ENCODE measurements around the gene LRG1.

The LRG1 gene

GRCh38 chr19:4539693-4540581 is at the start of gene LRG1:
Gene LRG1, minus strand, starts transcription at chr19:4540036. Its CDS starts 23 bp downstream, at chr19:4540013.
- peak; percentile 49 for DNase-seq (ENCODE audit: extremely low read depth, insufficient read length)
- Histone ChIP-seq H3K36me3 (ENCODE audit: control insufficient read depth, insufficient read depth, low read length) (no peaks in the 10 kb centered on the region), H3K4me3 (replicated peaks; ENCODE audit: low read depth, low read length) (peak within 1 kb of the TSS; percentile 54), H3K27me3 (replicated peaks; ENCODE audit: control insufficient read depth, insufficient read depth, low read length) (no peaks in the 10 kb centered on the region)
- TF ChIP-seq, protein P1, sequence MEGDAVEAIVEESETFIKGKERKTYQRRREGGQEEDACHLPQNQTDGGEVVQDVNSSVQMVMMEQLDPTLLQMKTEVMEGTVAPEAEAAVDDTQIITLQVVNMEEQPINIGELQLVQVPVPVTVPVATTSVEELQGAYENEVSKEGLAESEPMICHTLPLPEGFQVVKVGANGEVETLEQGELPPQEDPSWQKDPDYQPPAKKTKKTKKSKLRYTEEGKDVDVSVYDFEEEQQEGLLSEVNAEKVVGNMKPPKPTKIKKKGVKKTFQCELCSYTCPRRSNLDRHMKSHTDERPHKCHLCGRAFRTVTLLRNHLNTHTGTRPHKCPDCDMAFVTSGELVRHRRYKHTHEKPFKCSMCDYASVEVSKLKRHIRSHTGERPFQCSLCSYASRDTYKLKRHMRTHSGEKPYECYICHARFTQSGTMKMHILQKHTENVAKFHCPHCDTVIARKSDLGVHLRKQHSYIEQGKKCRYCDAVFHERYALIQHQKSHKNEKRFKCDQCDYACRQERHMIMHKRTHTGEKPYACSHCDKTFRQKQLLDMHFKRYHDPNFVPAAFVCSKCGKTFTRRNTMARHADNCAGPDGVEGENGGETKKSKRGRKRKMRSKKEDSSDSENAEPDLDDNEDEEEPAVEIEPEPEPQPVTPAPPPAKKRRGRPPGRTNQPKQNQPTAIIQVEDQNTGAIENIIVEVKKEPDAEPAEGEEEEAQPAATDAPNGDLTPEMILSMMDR (IDR thresholded peaks at IDR 0.05; ENCODE audit: insufficient read depth, low read length, poor library complexity, severe bottlenecking): no peak

GRCh38 chr19:4588291-4588761 is 48.5 kb upstream of the LRG1 start:
- no peak for DNase-seq (ENCODE audit: extremely low read depth, insufficient read length)
- Histone ChIP-seq H3K4me3 (replicated peaks; ENCODE audit: low read depth, low read length) (no peak overlapping the region), H3K36me3 (ENCODE audit: control insufficient read depth, insufficient read depth, low read length) (no peaks in the 10 kb centered on the region), H3K27me3 (replicated peaks; ENCODE audit: control insufficient read depth, insufficient read depth, low read length) (no peaks in the 10 kb centered on the region; the same call in 1 of the 2 replicates)
- TF ChIP-seq, protein P1 (IDR thresholded peaks at IDR 0.05; ENCODE audit: insufficient read depth, low read length, poor library complexity, severe bottlenecking): no peak

GRCh38 chr19:4587527-4587926 is 47.7 kb upstream of the LRG1 start:
- TF ChIP-seq, protein P1 (IDR thresholded peaks at IDR 0.05; ENCODE audit: insufficient read depth, low read length, poor library complexity, severe bottlenecking): no peak
- Histone ChIP-seq H3K4me3 (replicated peaks; ENCODE audit: low read depth, low read length) (no peak overlapping the region), H3K27me3 (replicated peaks; ENCODE audit: control insufficient read depth, insufficient read depth, low read length) (no peaks in the 10 kb centered on the region; the same call in 1 of the 2 replicates), H3K36me3 (ENCODE audit: control insufficient read depth, insufficient read depth, low read length) (no peaks in the 10 kb centered on the region)
- DNase-seq (ENCODE audit: extremely low read depth, insufficient read length): no peak

DNA sequence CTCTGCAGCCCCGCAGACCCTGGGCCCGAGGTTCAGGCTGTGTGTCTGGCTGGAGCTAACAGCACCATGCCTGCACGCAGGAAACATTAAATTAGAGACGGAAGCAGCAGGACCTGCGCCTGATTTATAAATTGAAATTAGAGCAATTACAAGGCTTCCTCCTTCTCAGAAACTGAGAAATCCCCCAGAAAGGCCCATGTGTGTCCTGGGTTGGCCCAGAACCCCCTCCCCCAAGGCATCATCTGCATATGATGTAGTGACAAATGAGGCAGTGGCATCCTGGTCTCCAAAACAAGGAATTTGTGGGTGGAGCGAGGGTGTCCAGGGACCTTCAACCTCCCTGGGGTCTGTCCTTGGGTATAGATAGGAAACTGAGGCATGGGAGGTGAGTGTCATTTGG is 46.9 kb upstream of the LRG1 start:
- DNase-seq (ENCODE audit: extremely low read depth, insufficient read length): no peak

DNA sequence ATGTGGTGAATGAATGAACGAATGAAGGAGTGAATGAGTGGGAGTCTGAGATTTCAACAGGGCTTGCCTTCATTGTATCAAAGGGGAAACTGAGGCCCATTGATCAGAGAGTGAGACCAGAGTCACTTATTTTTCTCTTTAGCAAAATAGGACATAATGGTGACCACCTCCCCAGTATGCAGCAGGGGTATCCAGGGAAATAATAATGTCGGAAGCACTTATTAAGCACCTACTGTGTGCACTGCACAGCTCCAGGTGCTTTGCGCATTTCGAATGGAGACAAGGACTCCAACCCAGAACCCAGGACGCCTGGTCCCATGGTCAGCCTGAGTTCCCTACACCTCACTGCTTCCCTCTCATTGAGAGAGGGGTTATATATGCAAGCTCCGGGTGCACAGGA is 46.4 kb upstream of the LRG1 start:
- Histone ChIP-seq H3K4me3 (replicated peaks; ENCODE audit: low read depth, low read length) (no peak overlapping the region), H3K27me3 (replicated peaks; ENCODE audit: control insufficient read depth, insufficient read depth, low read length) (peaks cover 1% of the 10 kb centered on the region; the same call in 1 of the 2 replicates), H3K36me3 (ENCODE audit: control insufficient read depth, insufficient read depth, low read length) (no peaks in the 10 kb centered on the region)
- TF ChIP-seq, protein P1 (IDR thresholded peaks at IDR 0.05; ENCODE audit: insufficient read depth, low read length, poor library complexity, severe bottlenecking): no peak
- DNase-seq (ENCODE audit: extremely low read depth, insufficient read length): no peak

More for the DNA sequence above, 46.9 kb upstream of the LRG1 start:
- Histone ChIP-seq H3K36me3 (ENCODE audit: control insufficient read depth, insufficient read depth, low read length) (no peaks in the 10 kb centered on the region), H3K27me3 (replicated peaks; ENCODE audit: control insufficient read depth, insufficient read depth, low read length) (peaks cover 1% of the 10 kb centered on the region; the same call in 1 of the 2 replicates), H3K4me3 (replicated peaks; ENCODE audit: low read depth, low read length) (no peak overlapping the region)
- TF ChIP-seq, protein P1 (IDR thresholded peaks at IDR 0.05; ENCODE audit: insufficient read depth, low read length, poor library complexity, severe bottlenecking): no peak

Measured in GM06990 (cell line).